ENCODE measurements around the gene LCN15.

- TF ChIP-seq CTCF (IDR thresholded peaks at IDR 0.05; ENCODE audit: insufficient read depth, low read depth, low read length): no peak
- TF ChIP-seq EZH2 (IDR thresholded peaks at IDR 0.05; ENCODE audit: insufficient read depth, low read length): no peak
Measured at GRCh38 chr9:136724772-136725171, 39.5 kb downstream of the LCN15 start.

All from astrocyte (in vitro differentiated cells and primary cell).